ENCODE data around the gene FIBIN.

Gene FIBIN

GRCh38 chr11:26985470-26985869 is 8.4 kb upstream of the FIBIN start:
- Histone ChIP-seq H3K27ac (peak overlapping the region; percentile 16 to 44), H3K27me3 (no peaks in the 10 kb centered on the region), H3K36me3 (no peaks in the 10 kb centered on the region), H3K9me3 (peaks cover 0 to 21% (median 0%) of the 10 kb centered on the region in 3 donors), H3K4me1 (peaks cover 0 to 26% (median 0%) of the 10 kb centered on the region in 4 donors), H3K4me3 (no peak overlapping the region)
- TF ChIP-seq, protein P1, sequence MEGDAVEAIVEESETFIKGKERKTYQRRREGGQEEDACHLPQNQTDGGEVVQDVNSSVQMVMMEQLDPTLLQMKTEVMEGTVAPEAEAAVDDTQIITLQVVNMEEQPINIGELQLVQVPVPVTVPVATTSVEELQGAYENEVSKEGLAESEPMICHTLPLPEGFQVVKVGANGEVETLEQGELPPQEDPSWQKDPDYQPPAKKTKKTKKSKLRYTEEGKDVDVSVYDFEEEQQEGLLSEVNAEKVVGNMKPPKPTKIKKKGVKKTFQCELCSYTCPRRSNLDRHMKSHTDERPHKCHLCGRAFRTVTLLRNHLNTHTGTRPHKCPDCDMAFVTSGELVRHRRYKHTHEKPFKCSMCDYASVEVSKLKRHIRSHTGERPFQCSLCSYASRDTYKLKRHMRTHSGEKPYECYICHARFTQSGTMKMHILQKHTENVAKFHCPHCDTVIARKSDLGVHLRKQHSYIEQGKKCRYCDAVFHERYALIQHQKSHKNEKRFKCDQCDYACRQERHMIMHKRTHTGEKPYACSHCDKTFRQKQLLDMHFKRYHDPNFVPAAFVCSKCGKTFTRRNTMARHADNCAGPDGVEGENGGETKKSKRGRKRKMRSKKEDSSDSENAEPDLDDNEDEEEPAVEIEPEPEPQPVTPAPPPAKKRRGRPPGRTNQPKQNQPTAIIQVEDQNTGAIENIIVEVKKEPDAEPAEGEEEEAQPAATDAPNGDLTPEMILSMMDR (IDR thresholded peaks at IDR 0.05): no peak
- no peak for DNase-seq
- intact Hi-C loops (cut with DNase I; ENCODE audit: low total_unique reads): no loop called here

DNA sequence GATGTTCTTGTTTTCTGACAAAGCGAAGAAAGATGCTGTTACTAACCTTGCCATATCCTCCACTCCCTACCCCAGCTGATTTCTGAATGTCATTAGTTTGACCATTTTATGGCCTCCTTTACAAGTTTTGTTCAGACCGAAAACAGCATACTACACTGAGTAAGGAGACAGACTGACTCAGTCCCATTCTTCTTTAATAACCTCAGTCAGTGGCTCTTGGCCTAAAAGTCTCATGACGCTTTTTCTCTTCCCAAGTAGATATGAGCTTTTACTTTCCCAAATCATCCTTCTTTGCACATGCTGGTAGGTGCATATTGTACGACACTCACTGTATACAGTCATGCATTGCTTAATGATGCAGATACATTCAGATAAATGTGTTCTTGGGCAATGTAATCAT is 8.0 kb upstream of the FIBIN start:
- intact Hi-C loops (cut with DNase I; ENCODE audit: low total_unique reads): no loop called here
- TF ChIP-seq, protein P1 (IDR thresholded peaks at IDR 0.05): no peak
- Histone ChIP-seq H3K36me3 (no peaks in the 10 kb centered on the region), H3K27ac (peak overlapping the region; percentile 16 to 44), H3K9me3 (peaks cover 0 to 16% (median 0%) of the 10 kb centered on the region in 3 donors), H3K4me1 (peaks cover 0 to 28% (median 0%) of the 10 kb centered on the region in 4 donors), H3K27me3 (no peaks in the 10 kb centered on the region), H3K4me3 (no peak overlapping the region)
- DNase-seq: no peak

DNA sequence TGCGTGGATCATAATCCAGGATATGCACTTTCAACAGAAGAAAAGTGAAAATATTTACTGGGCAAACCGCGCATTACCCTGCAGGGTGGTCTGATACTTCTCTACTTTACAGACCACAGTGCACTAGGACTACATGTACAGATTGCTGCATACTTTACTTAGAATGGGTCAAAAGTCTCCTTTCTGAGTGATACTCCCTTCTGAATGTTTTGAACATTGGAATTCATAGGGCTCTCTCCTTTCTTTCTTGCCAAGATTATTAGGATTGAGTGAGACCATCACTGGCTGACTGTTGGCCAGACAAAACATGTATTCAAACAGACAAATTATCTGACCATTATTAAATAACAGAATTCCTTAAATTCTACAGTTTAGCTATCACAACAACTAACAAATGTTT is 6.6 kb upstream of the FIBIN start:
- no peaks in the 10 kb centered on the region for H3K27me3 ChIP-seq
- H3K36me3 ChIP-seq: no peaks in the 10 kb centered on the region
- no peak for DNase-seq
- peaks cover 0 to 41% (median 10%) of the 10 kb centered on the region in 4 donors for H3K4me1 ChIP-seq
- H3K9me3 ChIP-seq: peaks cover 0 to 9% (median 0%) of the 10 kb centered on the region in 3 donors
- intact Hi-C loops (cut with DNase I; ENCODE audit: low total_unique reads): no loop called here
- peak overlapping the region in 1 of 2 donors; percentile 6 for H3K27ac ChIP-seq
- no peak overlapping the region for H3K4me3 ChIP-seq
- TF ChIP-seq, protein P1 (IDR thresholded peaks at IDR 0.05): no peak

DNA sequence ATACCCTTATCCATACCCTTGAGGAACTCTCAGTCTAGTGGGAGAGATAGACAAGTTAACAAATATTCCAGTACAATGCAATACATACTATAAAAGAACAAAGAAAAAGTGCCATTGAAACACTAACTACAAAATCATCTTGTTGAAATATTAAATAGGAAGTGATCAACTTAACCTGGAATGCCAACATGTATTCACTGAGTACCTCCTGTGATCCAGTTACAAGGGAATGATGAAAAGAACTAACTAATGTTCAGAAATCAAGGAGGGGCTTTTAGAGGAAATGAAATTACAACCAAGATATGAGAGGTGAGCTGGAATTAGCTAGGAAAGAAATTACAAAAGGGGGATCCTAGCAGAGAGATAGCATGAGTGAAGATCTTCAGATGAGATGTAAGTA is 6.2 kb upstream of the FIBIN start:
- Histone ChIP-seq H3K36me3 (no peaks in the 10 kb centered on the region), H3K4me3 (no peak overlapping the region), H3K27me3 (no peaks in the 10 kb centered on the region), H3K27ac (peak overlapping the region in 1 of 2 donors; percentile 6), H3K4me1 (peaks cover 0 to 46% (median 14%) of the 10 kb centered on the region in 4 donors), H3K9me3 (peaks cover 0 to 4% (median 0%) of the 10 kb centered on the region in 3 donors)
- no peak for DNase-seq
- intact Hi-C loops (cut with DNase I; ENCODE audit: low total_unique reads): no loop called here
- TF ChIP-seq, protein P1 (IDR thresholded peaks at IDR 0.05): no peak

GRCh38 chr11:26992031-26992541 is 1.8 kb upstream of the FIBIN start:
- Histone ChIP-seq H3K4me3 (peak overlapping the region in 1 of 2 donors; percentile 94), H3K9me3 (no peaks in the 10 kb centered on the region), H3K27ac (peak overlapping the region; percentile 88 to 96), H3K4me1 (peaks cover 0 to 44% (median 19%) of the 10 kb centered on the region in 4 donors), H3K27me3 (no peaks in the 10 kb centered on the region), H3K36me3 (no peaks in the 10 kb centered on the region)
- no peak for DNase-seq
- TF ChIP-seq, protein P1 (IDR thresholded peaks at IDR 0.05): no peak
- intact Hi-C loops (cut with DNase I; ENCODE audit: low total_unique reads): loop anchor here (10.0 kb wide), 2 partner anchors 47 to 157 kb away; no protein-coding TSS in a partner anchor

Data from tibial artery (tissue), 4 donors.